Activated CD8-positive, alpha-beta T cell treated with anti-CD3 and anti-CD28 coated beads for 36 hours (primary cell): Measurements from ENCODE around the gene COG8. TPM values are rescaled to one million over a fixed set of nuclear protein-coding genes. Genes with fewer than 3 reads are reported as not detected.
"Not testable (repeated sequence)": the region's sequence is repeated elsewhere in the genome, so short reads cannot be mapped to it uniquely, and the experiment has no call there.

Experiments used
- ATAC-seq: fragments of 200-7000 bp; cut with Tn5 transposase; one replicate; pipeline ENCODE4 v1.10.0; 2021; ENCODE audit warnings: mild to moderate bottlenecking, moderate library complexity
- CTCF ChIA-PET: fragments of 350-600 bp; sonication (Branson Sonifier 250); formaldehyde crosslinking; loops from one replicate; lab custom pipeline; 2021; ENCODE audit warnings: antibody characterized with exemption; lab: Charles Lee
- POLR2A ChIA-PET: fragments of 350-600 bp; sonication (Branson Sonifier 250); formaldehyde crosslinking; loops from one replicate; lab custom pipeline; 2021; ENCODE audit warnings: antibody characterized with exemption; lab: Charles Lee
- DNase-seq: peaks from one replicate; pipeline ENCODE4 v3.0.0-alpha.2; 2020
- H3K27ac Mint-ChIP-seq: one replicate; pipeline ENCODE4 v1.8.0; 2021; ENCODE audit warnings: mild to moderate bottlenecking, mixed read lengths
- H3K27me3 Mint-ChIP-seq: one replicate; pipeline ENCODE4 v1.8.0; 2021; ENCODE audit warnings: mixed read lengths
- H3K36me3 Mint-ChIP-seq: one replicate; pipeline ENCODE4 v1.8.0; 2021; ENCODE audit warnings: low read depth, mixed read lengths
- H3K4me1 Mint-ChIP-seq: one replicate; pipeline ENCODE4 v1.8.0; 2021; ENCODE audit warnings: low read depth, mixed read lengths
- H3K4me3 Mint-ChIP-seq: one replicate; pipeline ENCODE4 v1.8.0; 2021; ENCODE audit warnings: mild to moderate bottlenecking, moderate library complexity, mixed read lengths
- H3K9me3 Mint-ChIP-seq: one replicate; pipeline ENCODE4 v1.8.0; 2021; ENCODE audit warnings: mixed read lengths
- CTCF ChIP-seq: fragments of 200-600 bp; IDR thresholded peaks from one replicate; pipeline ENCODE4 v1.8.0; 2022; ENCODE audit warnings: antibody characterized with exemption, mild to moderate bottlenecking
- intact Hi-C: fragments of 100-400 bp; cut with micrococcal nuclease; formaldehyde crosslinking; loops from one replicate; pipeline ENCODE4 v1.10.0; 2022
- total RNA-seq, 2 experiments: library from RNA; stranded (reverse); gene quantifications; one replicate each; pipeline ENCODE4 v1.2.3, GENCODE V29; 2021

Gene COG8
- total RNA-seq, 2 experiments from 2014 or later: 26.0 to 27.4 TPM

DNA sequence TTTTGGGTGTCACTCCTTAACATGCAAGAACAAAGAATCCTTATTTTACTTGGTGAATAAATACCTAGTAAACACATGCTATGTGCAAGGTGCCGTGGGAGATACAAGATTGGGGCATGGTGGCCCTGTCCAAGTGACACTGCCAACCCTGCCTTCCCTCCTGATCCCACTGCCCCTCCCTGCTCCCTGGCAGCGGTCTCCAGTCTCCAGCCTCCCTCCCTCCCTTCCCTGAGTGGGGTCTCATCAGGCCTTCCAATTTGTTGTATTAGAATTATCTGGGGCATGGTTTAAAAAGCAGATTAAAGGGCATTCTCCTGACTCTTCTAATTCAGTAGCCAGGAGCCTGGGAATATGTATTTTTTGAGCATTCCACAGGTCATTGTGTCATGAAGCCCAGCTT lies 24.7 kb upstream of the COG8 start:
- H3K4me3 Mint-ChIP-seq: no peak overlapping the region
- H3K36me3 Mint-ChIP-seq: peaks cover 47% of the 10 kb centered on the region

DNA sequence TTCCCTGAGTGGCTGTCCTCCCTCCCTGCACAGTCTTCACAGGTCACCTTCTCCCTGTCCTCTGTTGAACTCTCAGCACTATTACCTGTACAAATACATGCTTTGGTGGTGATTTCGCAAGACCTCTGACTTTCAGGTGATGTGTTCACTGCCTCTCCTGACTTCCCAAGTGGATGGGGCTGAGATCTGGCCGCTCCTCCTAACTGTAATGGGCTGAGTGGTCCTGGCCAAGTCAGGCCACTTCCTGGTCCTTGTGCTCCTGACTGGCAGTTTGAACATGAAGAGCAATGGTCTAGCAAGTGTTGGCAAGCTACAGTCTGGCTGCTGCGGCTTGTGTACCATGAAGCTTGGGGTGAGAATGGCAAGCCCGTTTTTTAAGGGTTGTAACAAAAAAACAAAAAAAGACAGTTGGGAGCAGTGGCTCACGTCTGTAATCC lies 23.9 kb upstream of the COG8 start:
- no peaks in the 10 kb centered on the region for H3K9me3 Mint-ChIP-seq
- no peak for TF ChIP-seq CTCF
- CTCF ChIA-PET: no interaction called here
- intact Hi-C loops: no loop called here
- H3K27me3 Mint-ChIP-seq: no peaks in the 10 kb centered on the region
- no peak overlapping the region for H3K27ac Mint-ChIP-seq
- peaks cover 10% of the 10 kb centered on the region for H3K4me1 Mint-ChIP-seq
- no peak overlapping the region for H3K4me3 Mint-ChIP-seq
- peaks cover 42% of the 10 kb centered on the region for H3K36me3 Mint-ChIP-seq
- DNase-seq: no peak
- no peak for ATAC-seq
- POLR2A ChIA-PET: interaction anchor here (1.0 kb wide), 1 partner anchor 21 kb away, joined by 3 read pairs; no protein-coding TSS in a partner anchor

More for the DNA sequence above, 24.7 kb upstream of the COG8 start:
- ChIA-PET POLR2A (interaction anchor here (1.0 to 1.5 kb wide), 2 partner anchors 20 to 21 kb away, joined by 3 to 4 read pairs; no protein-coding TSS in a partner anchor), CTCF (interaction anchor here (1.0 kb wide), 1 partner anchor 240 kb away, joined by 3 read pairs; no protein-coding TSS in a partner anchor)
- Mint-ChIP-seq H3K27me3 (no peaks in the 10 kb centered on the region), H3K9me3 (no peaks in the 10 kb centered on the region), H3K4me1 (peaks cover 10% of the 10 kb centered on the region), H3K27ac (no peak overlapping the region)
- ATAC-seq (no peak), DNase-seq (no peak)
- intact Hi-C loops: no loop called here
- no peak for TF ChIP-seq CTCF

DNA sequence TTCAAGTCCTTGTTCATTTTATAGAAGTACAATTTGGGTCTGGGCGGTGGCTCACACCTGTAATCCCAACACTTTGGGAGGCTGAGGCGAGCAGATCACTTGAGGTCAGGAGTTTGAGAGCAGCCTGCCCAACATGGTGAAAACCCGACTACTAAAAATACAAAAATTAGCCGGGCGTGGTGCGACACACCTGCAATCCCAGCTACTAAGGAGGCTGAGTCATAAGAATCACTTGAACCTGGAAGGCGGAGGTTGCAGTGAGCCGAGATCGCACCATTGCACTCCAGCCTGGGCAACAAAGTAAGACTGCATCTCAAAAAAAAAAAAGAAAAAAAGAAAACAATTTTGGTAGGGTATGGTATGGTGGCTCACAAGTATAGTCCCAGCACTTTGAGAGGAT lies 20.7 kb upstream of the COG8 start:
- DNase-seq, intact Hi-C loops, H3K27me3 Mint-ChIP-seq, CTCF ChIA-PET, ATAC-seq, H3K4me1 Mint-ChIP-seq, H3K9me3 Mint-ChIP-seq, H3K27ac Mint-ChIP-seq, H3K4me3 Mint-ChIP-seq: not testable (repeated sequence)
- POLR2A ChIA-PET: interaction anchor here (0.6 kb wide), 1 partner anchor 272 kb away, joined by 3 read pairs; no protein-coding TSS in a partner anchor
- peaks cover 33% of the 10 kb centered on the region for H3K36me3 Mint-ChIP-seq

GRCh38 chr16:69351309-69352027 lies 12.1 kb upstream of the COG8 start, which contains the start of gene TMED6:
Gene TMED6 (minus strand): TSS chr16:69351786. CDS start chr16:69351753, 33 bp downstream.
- no peaks in the 10 kb centered on the region for H3K27me3 Mint-ChIP-seq
- H3K4me3 Mint-ChIP-seq: no peak within 1 kb of the TSS
- peaks cover 25% of the 10 kb centered on the region for H3K36me3 Mint-ChIP-seq
- H3K4me1 Mint-ChIP-seq: peaks cover 2% of the 10 kb centered on the region
- intact Hi-C loops: no loop called here
- no peak for ATAC-seq
- ChIA-PET POLR2A (interaction anchor here (0.7 to 2.4 kb wide), 2 partner anchors 19 to 22 kb away, joined by 4 to 6 read pairs; no protein-coding TSS in a partner anchor), CTCF (interaction anchor here (0.7 to 2.9 kb wide), 3 partner anchors 10 to 832 kb away, joined by 3 to 8 read pairs (median 3); no protein-coding TSS in a partner anchor)
- no peaks in the 10 kb centered on the region for H3K9me3 Mint-ChIP-seq
- DNase-seq: no peak
- no peak for TF ChIP-seq CTCF
- H3K27ac Mint-ChIP-seq: peak within 1 kb of the TSS; percentile 39

GRCh38 chr16:69350536-69351133 lies 11.3 kb upstream of the COG8 start:
- ATAC-seq: no peak
- Mint-ChIP-seq H3K4me3 (no peak overlapping the region), H3K27me3 (no peaks in the 10 kb centered on the region), H3K9me3 (no peaks in the 10 kb centered on the region), H3K36me3 (peaks cover 21% of the 10 kb centered on the region), H3K27ac (no peak overlapping the region), H3K4me1 (peaks cover 6% of the 10 kb centered on the region)
- POLR2A ChIA-PET: interaction anchor here (0.7 kb wide), 1 partner anchor 18 kb away, joined by 4 read pairs; no protein-coding TSS in a partner anchor
- no peak for DNase-seq
- CTCF ChIA-PET: interaction anchor here (0.7 to 2.9 kb wide), 2 partner anchors 9 to 831 kb away, joined by 3 to 8 read pairs; no protein-coding TSS in a partner anchor
- no peak for TF ChIP-seq CTCF
- intact Hi-C loops: no loop called here
